Measurements from ENCODE around the gene HLA-DMB.
A peak's percentile ranks its signal among the peaks of the same experiment; 100 is the strongest.

Gene HLA-DMB

DNA sequence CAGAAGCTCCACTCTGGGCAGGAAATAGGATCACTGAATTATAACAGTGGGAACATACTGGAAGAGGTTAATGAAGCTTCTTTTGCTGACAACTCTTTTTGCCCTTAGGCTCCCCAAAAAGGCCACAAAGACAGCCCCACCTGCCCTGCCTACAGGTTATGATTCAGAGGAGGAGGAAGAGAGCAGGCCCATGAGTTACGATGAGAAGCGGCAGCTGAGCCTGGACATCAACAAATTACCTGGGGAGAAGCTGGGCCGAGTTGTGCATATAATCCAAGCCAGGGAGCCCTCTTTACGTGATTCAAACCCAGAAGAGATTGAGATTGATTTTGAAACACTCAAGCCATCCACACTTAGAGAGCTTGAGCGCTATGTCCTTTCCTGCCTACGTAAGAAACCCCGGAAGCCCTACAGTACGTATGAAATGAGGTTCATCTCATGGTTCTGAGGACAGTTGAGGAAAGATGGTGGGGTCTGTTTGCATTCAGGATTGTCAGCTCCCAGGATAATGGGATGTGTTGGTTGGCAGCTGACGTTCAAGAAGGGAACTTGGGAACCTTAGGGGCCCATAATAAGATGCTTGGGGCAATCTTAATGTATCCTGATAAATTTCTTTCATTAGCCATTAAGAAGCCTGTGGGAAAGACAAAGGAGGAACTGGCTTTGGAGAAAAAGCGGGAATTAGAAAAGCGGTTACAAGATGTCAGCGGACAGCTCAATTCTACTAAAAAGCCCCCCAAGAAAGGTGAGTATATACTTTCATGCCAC is 39.1 kb upstream of the HLA-DMB start:
- Histone ChIP-seq H4K8ac (ENCODE audit: low read depth, low read length) (no peak overlapping the region), H3K27me3 (ENCODE audit: control insufficient read depth in 3 of 3, insufficient read depth in 3 of 3, low read depth in 1 of 3, low read length in 3 of 3) (no peaks in the 10 kb centered on the region), H2BK120ac (ENCODE audit: low read depth, low read length) (no peak overlapping the region), H2BK5ac (ENCODE audit: low read length) (no peak overlapping the region), H2BK12ac (ENCODE audit: low read length) (no peak overlapping the region), H3K18ac (ENCODE audit: low read length) (no peak overlapping the region), H3K4me1 (ENCODE audit: control insufficient read depth in 2 of 2, insufficient read depth in 1 of 2, low read depth in 1 of 2, low read length in 2 of 2) (peaks cover 1 to 3% of the 10 kb centered on the region in 2 donors), H2AFZ (ENCODE audit: low read length) (no peak overlapping the region), H3K4me2 (ENCODE audit: insufficient read depth, low read length, poor library complexity, severe bottlenecking) (no peak overlapping the region), H3K9ac (ENCODE audit: low read depth, low read length, poor library complexity) (no peak overlapping the region), H3K79me1 (ENCODE audit: low read depth, low read length) (peaks cover 12% of the 10 kb centered on the region), H3K23ac (ENCODE audit: low read depth, low read length, poor library complexity) (no peak overlapping the region), H3K14ac (ENCODE audit: low read length) (no peak overlapping the region), H4K91ac (ENCODE audit: low read depth, low read length, poor library complexity) (no peak overlapping the region), H2BK15ac (ENCODE audit: low read length) (no peak overlapping the region), H3K36me3 (replicated peaks in 1 of 2; ENCODE audit: control insufficient read depth in 2 of 2, insufficient read depth in 2 of 2, low read length in 2 of 2) (peaks cover 53 to 76% of the 10 kb centered on the region in 2 donors), H3K4me3 (ENCODE audit: low read length in 2 of 2) (no peak overlapping the region), H3K4ac (ENCODE audit: low read length) (no peak overlapping the region), H3K9me3 (replicated peaks in 1 of 2; ENCODE audit: control insufficient read depth in 2 of 2, insufficient read depth in 1 of 2, low read depth in 1 of 2, low read length in 2 of 2) (no peaks in the 10 kb centered on the region), H3K27ac (replicated peaks; ENCODE audit: low read length) (no peak overlapping the region), H2AK5ac (ENCODE audit: low read depth, low read length) (no peak overlapping the region)
- no CpG with 5 or more reads among the region's 12 CpGs for WGBS, 2 donors (ENCODE audit: extremely low coverage in 2 of 2, insufficient read length in 2 of 2, insufficient replicate concordance in 1 of 2)
- DNase-seq (ENCODE audit: low spot score): no peak

DNA sequence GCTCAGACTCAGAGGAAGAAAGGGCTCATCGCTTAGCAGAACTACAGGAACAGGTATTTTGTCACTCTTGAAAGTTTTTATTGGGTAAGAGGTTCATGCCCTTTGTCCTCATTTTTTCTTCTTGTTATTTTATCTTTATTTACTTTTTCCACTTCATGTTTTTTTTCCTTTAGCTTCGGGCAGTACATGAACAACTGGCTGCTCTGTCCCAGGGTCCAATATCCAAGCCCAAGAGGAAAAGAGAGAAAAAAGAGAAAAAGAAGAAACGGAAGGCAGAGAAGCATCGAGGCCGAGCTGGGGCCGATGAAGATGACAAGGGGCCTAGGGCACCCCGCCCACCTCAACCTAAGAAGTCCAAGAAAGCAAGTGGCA is 37.1 kb upstream of the HLA-DMB start:
- no peak overlapping the region for H3K14ac ChIP-seq (ENCODE audit: low read length)
- no peak overlapping the region for H3K4me3 ChIP-seq (ENCODE audit: low read length in 2 of 2)
- no CpG with 5 or more reads among the region's 7 CpGs for WGBS, 2 donors (ENCODE audit: extremely low coverage in 2 of 2, insufficient read length in 2 of 2, insufficient replicate concordance in 1 of 2)
- no peak overlapping the region for H3K4me2 ChIP-seq (ENCODE audit: insufficient read depth, low read length, poor library complexity, severe bottlenecking)
- H3K9me3 ChIP-seq (replicated peaks in 1 of 2; ENCODE audit: control insufficient read depth in 2 of 2, insufficient read depth in 1 of 2, low read depth in 1 of 2, low read length in 2 of 2): no peaks in the 10 kb centered on the region
- no peak overlapping the region for H2BK12ac ChIP-seq (ENCODE audit: low read length)
- H3K4ac ChIP-seq (ENCODE audit: low read length): no peak overlapping the region
- no peak overlapping the region for H2AFZ ChIP-seq (ENCODE audit: low read length)
- H3K23ac ChIP-seq (ENCODE audit: low read depth, low read length, poor library complexity): no peak overlapping the region
- H2AK5ac ChIP-seq (ENCODE audit: low read depth, low read length): no peak overlapping the region
- peaks cover 12% of the 10 kb centered on the region for H3K79me1 ChIP-seq (ENCODE audit: low read depth, low read length)
- H2BK120ac ChIP-seq (ENCODE audit: low read depth, low read length): no peak overlapping the region
- no peak overlapping the region for H3K18ac ChIP-seq (ENCODE audit: low read length)
- peaks cover 66 to 96% of the 10 kb centered on the region in 2 donors for H3K36me3 ChIP-seq (replicated peaks in 1 of 2; ENCODE audit: control insufficient read depth in 2 of 2, insufficient read depth in 2 of 2, low read length in 2 of 2)
- no peak overlapping the region for H4K91ac ChIP-seq (ENCODE audit: low read depth, low read length, poor library complexity)
- H3K4me1 ChIP-seq (ENCODE audit: control insufficient read depth in 2 of 2, insufficient read depth in 1 of 2, low read depth in 1 of 2, low read length in 2 of 2): peaks cover 1 to 3% of the 10 kb centered on the region in 2 donors
- no peak overlapping the region for H2BK5ac ChIP-seq (ENCODE audit: low read length)
- no peaks in the 10 kb centered on the region for H3K27me3 ChIP-seq (ENCODE audit: control insufficient read depth in 3 of 3, insufficient read depth in 3 of 3, low read depth in 1 of 3, low read length in 3 of 3)
- H3K9ac ChIP-seq (ENCODE audit: low read depth, low read length, poor library complexity): no peak overlapping the region
- no peak overlapping the region for H4K8ac ChIP-seq (ENCODE audit: low read depth, low read length)
- H2BK15ac ChIP-seq (ENCODE audit: low read length): no peak overlapping the region
- no peak for DNase-seq (ENCODE audit: low spot score)
- no peak overlapping the region for H3K27ac ChIP-seq (replicated peaks; ENCODE audit: low read length)

DNA sequence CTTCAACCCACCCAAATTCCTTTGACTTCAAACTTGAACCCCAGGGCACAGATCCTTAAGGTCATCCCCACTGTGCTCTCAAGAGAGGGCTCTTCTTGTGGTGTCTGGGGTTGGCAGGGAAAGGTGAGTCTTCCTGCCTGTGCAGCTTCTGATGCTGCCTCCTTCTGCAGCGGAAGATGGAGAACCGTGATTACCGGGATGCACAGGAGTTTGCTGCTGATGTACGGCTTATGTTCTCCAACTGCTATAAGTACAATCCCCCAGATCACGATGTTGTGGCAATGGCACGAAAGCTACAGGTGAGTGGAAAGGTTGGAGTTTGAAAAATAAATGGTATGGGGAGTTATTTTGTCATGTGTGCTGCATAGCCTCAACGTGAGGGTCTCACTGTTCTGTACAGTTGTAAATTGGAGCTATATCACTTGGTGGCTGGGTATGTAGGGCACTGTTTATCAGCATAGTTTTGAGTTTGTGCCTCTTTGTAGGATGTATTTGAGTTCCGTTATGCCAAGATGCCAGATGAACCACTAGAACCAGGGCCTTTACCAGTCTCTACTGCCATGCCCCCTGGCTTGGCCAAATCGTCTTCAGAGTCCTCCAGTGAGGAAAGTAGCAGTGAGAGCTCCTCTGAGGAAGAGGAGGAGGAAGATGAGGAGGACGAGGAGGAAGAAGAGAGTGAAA is 36.6 kb upstream of the HLA-DMB start:
- Histone ChIP-seq H3K4me3 (ENCODE audit: low read length in 2 of 2) (no peak overlapping the region), H3K14ac (ENCODE audit: low read length) (no peak overlapping the region), H3K4ac (ENCODE audit: low read length) (no peak overlapping the region), H3K79me1 (ENCODE audit: low read depth, low read length) (peaks cover 12% of the 10 kb centered on the region), H3K18ac (ENCODE audit: low read length) (no peak overlapping the region), H3K23ac (ENCODE audit: low read depth, low read length, poor library complexity) (no peak overlapping the region), H3K4me1 (ENCODE audit: control insufficient read depth in 2 of 2, insufficient read depth in 1 of 2, low read depth in 1 of 2, low read length in 2 of 2) (peaks cover 1 to 3% of the 10 kb centered on the region in 2 donors), H3K27ac (replicated peaks; ENCODE audit: low read length) (no peak overlapping the region), H3K9me3 (replicated peaks in 1 of 2; ENCODE audit: control insufficient read depth in 2 of 2, insufficient read depth in 1 of 2, low read depth in 1 of 2, low read length in 2 of 2) (no peaks in the 10 kb centered on the region), H2BK5ac (ENCODE audit: low read length) (no peak overlapping the region), H4K8ac (ENCODE audit: low read depth, low read length) (no peak overlapping the region), H2AK5ac (ENCODE audit: low read depth, low read length) (no peak overlapping the region), H3K36me3 (replicated peaks in 1 of 2; ENCODE audit: control insufficient read depth in 2 of 2, insufficient read depth in 2 of 2, low read length in 2 of 2) (peaks cover 70 to 100% of the 10 kb centered on the region in 2 donors), H3K27me3 (ENCODE audit: control insufficient read depth in 3 of 3, insufficient read depth in 3 of 3, low read depth in 1 of 3, low read length in 3 of 3) (no peaks in the 10 kb centered on the region), H2BK15ac (ENCODE audit: low read length) (no peak overlapping the region), H3K9ac (ENCODE audit: low read depth, low read length, poor library complexity) (no peak overlapping the region), H2AFZ (ENCODE audit: low read length) (no peak overlapping the region), H4K91ac (ENCODE audit: low read depth, low read length, poor library complexity) (no peak overlapping the region), H2BK120ac (ENCODE audit: low read depth, low read length) (no peak overlapping the region), H3K4me2 (ENCODE audit: insufficient read depth, low read length, poor library complexity, severe bottlenecking) (no peak overlapping the region), H2BK12ac (ENCODE audit: low read length) (no peak overlapping the region)
- no CpG with 5 or more reads among the region's 10 CpGs for WGBS, 2 donors (ENCODE audit: extremely low coverage in 2 of 2, insufficient read length in 2 of 2, insufficient replicate concordance in 1 of 2)
- no peak for DNase-seq (ENCODE audit: low spot score)

DNA sequence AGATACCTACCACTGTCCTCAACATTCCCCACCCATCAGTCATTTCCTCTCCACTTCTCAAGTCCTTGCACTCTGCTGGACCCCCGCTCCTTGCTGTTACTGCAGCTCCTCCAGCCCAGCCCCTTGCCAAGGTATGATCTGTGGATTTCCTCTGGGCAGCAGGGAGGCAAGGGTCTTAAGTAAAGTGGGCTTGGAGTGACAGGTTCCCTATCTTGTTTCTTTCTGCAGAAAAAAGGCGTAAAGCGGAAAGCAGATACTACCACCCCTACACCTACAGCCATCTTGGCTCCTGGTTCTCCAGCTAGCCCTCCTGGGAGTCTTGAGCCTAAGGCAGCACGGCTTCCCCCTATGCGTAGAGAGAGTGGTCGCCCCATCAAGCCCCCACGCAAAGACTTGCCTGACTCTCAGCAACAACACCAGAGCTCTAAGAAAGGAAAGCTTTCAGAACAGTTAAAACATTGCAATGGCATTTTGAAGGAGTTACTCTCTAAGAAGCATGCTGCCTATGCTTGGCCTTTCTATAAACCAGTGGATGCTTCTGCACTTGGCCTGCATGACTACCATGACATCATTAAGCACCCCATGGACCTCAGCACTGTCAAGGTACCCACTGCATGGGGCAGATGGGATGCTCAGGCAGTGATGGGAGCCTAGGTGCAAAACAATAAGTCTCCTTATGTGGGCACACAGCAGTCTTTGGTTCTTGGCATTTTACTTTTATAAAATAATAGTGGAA is 35.7 kb upstream of the HLA-DMB start:
- Histone ChIP-seq H3K18ac (ENCODE audit: low read length) (no peak overlapping the region), H2BK5ac (ENCODE audit: low read length) (no peak overlapping the region), H3K4me1 (ENCODE audit: control insufficient read depth in 2 of 2, insufficient read depth in 1 of 2, low read depth in 1 of 2, low read length in 2 of 2) (peaks cover 3% of the 10 kb centered on the region in 2 donors), H3K4me3 (ENCODE audit: low read length in 2 of 2) (no peak overlapping the region), H3K27ac (replicated peaks; ENCODE audit: low read length) (no peak overlapping the region), H3K23ac (ENCODE audit: low read depth, low read length, poor library complexity) (peak overlapping the region; percentile 13), H4K91ac (ENCODE audit: low read depth, low read length, poor library complexity) (no peak overlapping the region), H2AK5ac (ENCODE audit: low read depth, low read length) (no peak overlapping the region), H2BK15ac (ENCODE audit: low read length) (no peak overlapping the region), H4K8ac (ENCODE audit: low read depth, low read length) (no peak overlapping the region), H3K4me2 (ENCODE audit: insufficient read depth, low read length, poor library complexity, severe bottlenecking) (no peak overlapping the region), H3K36me3 (replicated peaks in 1 of 2; ENCODE audit: control insufficient read depth in 2 of 2, insufficient read depth in 2 of 2, low read length in 2 of 2) (peaks cover 70 to 95% of the 10 kb centered on the region in 2 donors), H3K4ac (ENCODE audit: low read length) (no peak overlapping the region), H3K79me1 (ENCODE audit: low read depth, low read length) (peaks cover 12% of the 10 kb centered on the region), H3K14ac (ENCODE audit: low read length) (no peak overlapping the region), H3K9me3 (replicated peaks in 1 of 2; ENCODE audit: control insufficient read depth in 2 of 2, insufficient read depth in 1 of 2, low read depth in 1 of 2, low read length in 2 of 2) (no peaks in the 10 kb centered on the region), H2BK120ac (ENCODE audit: low read depth, low read length) (no peak overlapping the region), H2AFZ (ENCODE audit: low read length) (no peak overlapping the region), H3K9ac (ENCODE audit: low read depth, low read length, poor library complexity) (no peak overlapping the region), H3K27me3 (ENCODE audit: control insufficient read depth in 3 of 3, insufficient read depth in 3 of 3, low read depth in 1 of 3, low read length in 3 of 3) (no peaks in the 10 kb centered on the region), H2BK12ac (ENCODE audit: low read length) (no peak overlapping the region)
- no CpG with 5 or more reads among the region's 7 CpGs for WGBS, 2 donors (ENCODE audit: extremely low coverage in 2 of 2, insufficient read length in 2 of 2, insufficient replicate concordance in 1 of 2)
- DNase-seq (ENCODE audit: low spot score): no peak
